Measurements from ENCODE around the gene NACC1. TPM values are rescaled to one million over a fixed set of nuclear protein-coding genes. Genes with fewer than 3 reads are reported as not detected.

NACC1 gene
- total RNA-seq, 1 experiment from 2014 or later: 237 TPM

GRCh38 chr19:13116282-13117175 is 1.5 kb upstream of the NACC1 start, which contains the start of gene TRMT1 (continued):
- TF ChIP-seq, protein P1, sequence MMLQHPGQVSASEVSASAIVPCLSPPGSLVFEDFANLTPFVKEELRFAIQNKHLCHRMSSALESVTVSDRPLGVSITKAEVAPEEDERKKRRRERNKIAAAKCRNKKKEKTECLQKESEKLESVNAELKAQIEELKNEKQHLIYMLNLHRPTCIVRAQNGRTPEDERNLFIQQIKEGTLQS (CRISPR knock-in tag; conservative IDR thresholded peaks at IDR 0.05): no peak
- TF ChIP-seq, protein P2, sequence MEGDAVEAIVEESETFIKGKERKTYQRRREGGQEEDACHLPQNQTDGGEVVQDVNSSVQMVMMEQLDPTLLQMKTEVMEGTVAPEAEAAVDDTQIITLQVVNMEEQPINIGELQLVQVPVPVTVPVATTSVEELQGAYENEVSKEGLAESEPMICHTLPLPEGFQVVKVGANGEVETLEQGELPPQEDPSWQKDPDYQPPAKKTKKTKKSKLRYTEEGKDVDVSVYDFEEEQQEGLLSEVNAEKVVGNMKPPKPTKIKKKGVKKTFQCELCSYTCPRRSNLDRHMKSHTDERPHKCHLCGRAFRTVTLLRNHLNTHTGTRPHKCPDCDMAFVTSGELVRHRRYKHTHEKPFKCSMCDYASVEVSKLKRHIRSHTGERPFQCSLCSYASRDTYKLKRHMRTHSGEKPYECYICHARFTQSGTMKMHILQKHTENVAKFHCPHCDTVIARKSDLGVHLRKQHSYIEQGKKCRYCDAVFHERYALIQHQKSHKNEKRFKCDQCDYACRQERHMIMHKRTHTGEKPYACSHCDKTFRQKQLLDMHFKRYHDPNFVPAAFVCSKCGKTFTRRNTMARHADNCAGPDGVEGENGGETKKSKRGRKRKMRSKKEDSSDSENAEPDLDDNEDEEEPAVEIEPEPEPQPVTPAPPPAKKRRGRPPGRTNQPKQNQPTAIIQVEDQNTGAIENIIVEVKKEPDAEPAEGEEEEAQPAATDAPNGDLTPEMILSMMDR (IDR thresholded peaks at IDR 0.05): no peak
- peak; percentile 98 for TF ChIP-seq USF2 (CRISPR knock-in tag; IDR thresholded peaks at IDR 0.05)
- peak; percentile 90 for TF ChIP-seq NFYB (CRISPR knock-in tag; conservative IDR thresholded peaks at IDR 0.05; ENCODE audit: low read depth)
- TF ChIP-seq ELF4 (CRISPR knock-in tag; IDR thresholded peaks at IDR 0.05; ENCODE audit: low read depth): no peak
- TF ChIP-seq, protein P3, sequence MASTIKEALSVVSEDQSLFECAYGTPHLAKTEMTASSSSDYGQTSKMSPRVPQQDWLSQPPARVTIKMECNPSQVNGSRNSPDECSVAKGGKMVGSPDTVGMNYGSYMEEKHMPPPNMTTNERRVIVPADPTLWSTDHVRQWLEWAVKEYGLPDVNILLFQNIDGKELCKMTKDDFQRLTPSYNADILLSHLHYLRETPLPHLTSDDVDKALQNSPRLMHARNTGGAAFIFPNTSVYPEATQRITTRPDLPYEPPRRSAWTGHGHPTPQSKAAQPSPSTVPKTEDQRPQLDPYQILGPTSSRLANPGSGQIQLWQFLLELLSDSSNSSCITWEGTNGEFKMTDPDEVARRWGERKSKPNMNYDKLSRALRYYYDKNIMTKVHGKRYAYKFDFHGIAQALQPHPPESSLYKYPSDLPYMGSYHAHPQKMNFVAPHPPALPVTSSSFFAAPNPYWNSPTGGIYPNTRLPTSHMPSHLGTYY (CRISPR knock-in tag; IDR thresholded peaks at IDR 0.05): no peak
- no peak for TF ChIP-seq ZNF263 (CRISPR knock-in tag; IDR thresholded peaks at IDR 0.05; ENCODE audit: low read depth)
- TF ChIP-seq, protein P4, sequence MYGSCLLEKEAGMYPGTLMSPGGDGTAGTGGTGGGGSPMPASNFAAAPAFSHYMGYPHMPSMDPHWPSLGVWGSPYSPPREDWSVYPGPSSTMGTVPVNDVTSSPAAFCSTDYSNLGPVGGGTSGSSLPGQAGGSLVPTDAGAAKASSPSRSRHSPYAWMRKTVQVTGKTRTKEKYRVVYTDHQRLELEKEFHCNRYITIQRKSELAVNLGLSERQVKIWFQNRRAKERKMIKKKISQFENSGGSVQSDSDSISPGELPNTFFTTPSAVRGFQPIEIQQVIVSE (CRISPR knock-in tag; IDR thresholded peaks at IDR 0.05; ENCODE audit: borderline replicate concordance): no peak
- TF ChIP-seq E2F4 (CRISPR knock-in tag; IDR thresholded peaks at IDR 0.05; ENCODE audit: borderline replicate concordance, low read depth): no peak
- TF ChIP-seq, protein P5, sequence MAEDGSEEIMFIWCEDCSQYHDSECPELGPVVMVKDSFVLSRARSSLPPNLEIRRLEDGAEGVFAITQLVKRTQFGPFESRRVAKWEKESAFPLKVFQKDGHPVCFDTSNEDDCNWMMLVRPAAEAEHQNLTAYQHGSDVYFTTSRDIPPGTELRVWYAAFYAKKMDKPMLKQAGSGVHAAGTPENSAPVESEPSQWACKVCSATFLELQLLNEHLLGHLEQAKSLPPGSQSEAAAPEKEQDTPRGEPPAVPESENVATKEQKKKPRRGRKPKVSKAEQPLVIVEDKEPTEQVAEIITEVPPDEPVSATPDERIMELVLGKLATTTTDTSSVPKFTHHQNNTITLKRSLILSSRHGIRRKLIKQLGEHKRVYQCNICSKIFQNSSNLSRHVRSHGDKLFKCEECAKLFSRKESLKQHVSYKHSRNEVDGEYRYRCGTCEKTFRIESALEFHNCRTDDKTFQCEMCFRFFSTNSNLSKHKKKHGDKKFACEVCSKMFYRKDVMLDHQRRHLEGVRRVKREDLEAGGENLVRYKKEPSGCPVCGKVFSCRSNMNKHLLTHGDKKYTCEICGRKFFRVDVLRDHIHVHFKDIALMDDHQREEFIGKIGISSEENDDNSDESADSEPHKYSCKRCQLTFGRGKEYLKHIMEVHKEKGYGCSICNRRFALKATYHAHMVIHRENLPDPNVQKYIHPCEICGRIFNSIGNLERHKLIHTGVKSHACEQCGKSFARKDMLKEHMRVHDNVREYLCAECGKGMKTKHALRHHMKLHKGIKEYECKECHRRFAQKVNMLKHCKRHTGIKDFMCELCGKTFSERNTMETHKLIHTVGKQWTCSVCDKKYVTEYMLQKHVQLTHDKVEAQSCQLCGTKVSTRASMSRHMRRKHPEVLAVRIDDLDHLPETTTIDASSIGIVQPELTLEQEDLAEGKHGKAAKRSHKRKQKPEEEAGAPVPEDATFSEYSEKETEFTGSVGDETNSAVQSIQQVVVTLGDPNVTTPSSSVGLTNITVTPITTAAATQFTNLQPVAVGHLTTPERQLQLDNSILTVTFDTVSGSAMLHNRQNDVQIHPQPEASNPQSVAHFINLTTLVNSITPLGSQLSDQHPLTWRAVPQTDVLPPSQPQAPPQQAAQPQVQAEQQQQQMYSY (CRISPR knock-in tag; IDR thresholded peaks at IDR 0.05): no peak
- TF ChIP-seq, protein P6, sequence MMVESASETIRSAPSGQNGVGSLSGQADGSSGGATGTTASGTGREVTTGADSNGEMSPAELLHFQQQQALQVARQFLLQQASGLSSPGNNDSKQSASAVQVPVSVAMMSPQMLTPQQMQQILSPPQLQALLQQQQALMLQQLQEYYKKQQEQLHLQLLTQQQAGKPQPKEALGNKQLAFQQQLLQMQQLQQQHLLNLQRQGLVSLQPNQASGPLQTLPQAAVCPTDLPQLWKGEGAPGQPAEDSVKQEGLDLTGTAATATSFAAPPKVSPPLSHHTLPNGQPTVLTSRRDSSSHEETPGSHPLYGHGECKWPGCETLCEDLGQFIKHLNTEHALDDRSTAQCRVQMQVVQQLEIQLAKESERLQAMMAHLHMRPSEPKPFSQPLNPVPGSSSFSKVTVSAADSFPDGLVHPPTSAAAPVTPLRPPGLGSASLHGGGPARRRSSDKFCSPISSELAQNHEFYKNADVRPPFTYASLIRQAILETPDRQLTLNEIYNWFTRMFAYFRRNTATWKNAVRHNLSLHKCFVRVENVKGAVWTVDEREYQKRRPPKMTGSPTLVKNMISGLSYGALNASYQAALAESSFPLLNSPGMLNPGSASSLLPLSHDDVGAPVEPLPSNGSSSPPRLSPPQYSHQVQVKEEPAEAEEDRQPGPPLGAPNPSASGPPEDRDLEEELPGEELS (CRISPR knock-in tag; IDR thresholded peaks at IDR 0.05): no peak
- TF ChIP-seq NFE2L1 (CRISPR knock-in tag; IDR thresholded peaks at IDR 0.05): 0 out of 2 replicates have a peak, but pooled peaks have one; percentile 32
- TF ChIP-seq, protein P7, sequence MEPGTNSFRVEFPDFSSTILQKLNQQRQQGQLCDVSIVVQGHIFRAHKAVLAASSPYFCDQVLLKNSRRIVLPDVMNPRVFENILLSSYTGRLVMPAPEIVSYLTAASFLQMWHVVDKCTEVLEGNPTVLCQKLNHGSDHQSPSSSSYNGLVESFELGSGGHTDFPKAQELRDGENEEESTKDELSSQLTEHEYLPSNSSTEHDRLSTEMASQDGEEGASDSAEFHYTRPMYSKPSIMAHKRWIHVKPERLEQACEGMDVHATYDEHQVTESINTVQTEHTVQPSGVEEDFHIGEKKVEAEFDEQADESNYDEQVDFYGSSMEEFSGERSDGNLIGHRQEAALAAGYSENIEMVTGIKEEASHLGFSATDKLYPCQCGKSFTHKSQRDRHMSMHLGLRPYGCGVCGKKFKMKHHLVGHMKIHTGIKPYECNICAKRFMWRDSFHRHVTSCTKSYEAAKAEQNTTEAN (CRISPR knock-in tag; IDR thresholded peaks at IDR 0.05): no peak
- TF ChIP-seq, protein P8, sequence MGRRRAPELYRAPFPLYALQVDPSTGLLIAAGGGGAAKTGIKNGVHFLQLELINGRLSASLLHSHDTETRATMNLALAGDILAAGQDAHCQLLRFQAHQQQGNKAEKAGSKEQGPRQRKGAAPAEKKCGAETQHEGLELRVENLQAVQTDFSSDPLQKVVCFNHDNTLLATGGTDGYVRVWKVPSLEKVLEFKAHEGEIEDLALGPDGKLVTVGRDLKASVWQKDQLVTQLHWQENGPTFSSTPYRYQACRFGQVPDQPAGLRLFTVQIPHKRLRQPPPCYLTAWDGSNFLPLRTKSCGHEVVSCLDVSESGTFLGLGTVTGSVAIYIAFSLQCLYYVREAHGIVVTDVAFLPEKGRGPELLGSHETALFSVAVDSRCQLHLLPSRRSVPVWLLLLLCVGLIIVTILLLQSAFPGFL (CRISPR knock-in tag; IDR thresholded peaks at IDR 0.05; ENCODE audit: borderline replicate concordance): no peak
- TF ChIP-seq TEAD1 (CRISPR knock-in tag; IDR thresholded peaks at IDR 0.05): peak; percentile 84; the same call in 1 of the 2 replicates
- TF ChIP-seq ZNF121 (CRISPR knock-in tag; IDR thresholded peaks at IDR 0.05): no peak
- peak; percentile 44; the same call in 1 of the 2 replicates for TF ChIP-seq FOXP1 (CRISPR knock-in tag; IDR thresholded peaks at IDR 0.05; ENCODE audit: borderline replicate concordance)
- TF ChIP-seq JUN (CRISPR knock-in tag; IDR thresholded peaks at IDR 0.05): no peak
